ENCODE data around the gene ASNS. TPM values are rescaled to one million over a fixed set of nuclear protein-coding genes. Genes with fewer than 3 reads are reported as not detected.

Gene ASNS
- total RNA-seq, 1 experiment from 2014 or later: 111 TPM

- no peak for TF ChIP-seq NFATC4 (CRISPR knock-in tag; IDR thresholded peaks at IDR 0.05)
- TF ChIP-seq ZNF317 (CRISPR knock-in tag; IDR thresholded peaks at IDR 0.05; ENCODE audit: borderline replicate concordance, low read depth): no peak
- TF ChIP-seq ATF1 (CRISPR knock-in tag; IDR thresholded peaks at IDR 0.05): no peak
- no peak for TF ChIP-seq GTF2I (CRISPR knock-in tag; conservative IDR thresholded peaks at IDR 0.05)
- no peak for TF ChIP-seq TEAD4 (CRISPR knock-in tag; IDR thresholded peaks at IDR 0.05)
- H3K9me3 Mint-ChIP-seq: no peaks in the 10 kb centered on the region
- CTCF ChIA-PET: no interaction called here
- H3K27me3 Mint-ChIP-seq (ENCODE audit: low read depth): peaks cover 14% of the 10 kb centered on the region
- POLR2A ChIA-PET: no interaction called here
- ATAC-seq: no peak
- peaks cover 15% of the 10 kb centered on the region for H3K36me3 Mint-ChIP-seq
- DNase-seq (ENCODE audit: low spot score): no peak
- H3K27ac Mint-ChIP-seq: no peak overlapping the region
- peaks cover 22% of the 10 kb centered on the region for H3K4me1 Mint-ChIP-seq
- H3K4me3 Mint-ChIP-seq: no peak overlapping the region
Observed at GRCh38 chr7:97868788-97869187, 3.4 kb downstream of the ASNS start.

- Mint-ChIP-seq H3K27me3 (ENCODE audit: low read depth) (peaks cover 9% of the 10 kb centered on the region), H3K4me3 (no peak overlapping the region), H3K36me3 (peaks cover 15% of the 10 kb centered on the region), H3K27ac (no peak overlapping the region), H3K4me1 (peaks cover 17% of the 10 kb centered on the region), H3K9me3 (no peaks in the 10 kb centered on the region)
- TF ChIP-seq FOXJ3 (CRISPR knock-in tag; IDR thresholded peaks at IDR 0.05; ENCODE audit: borderline replicate concordance): no peak
- no peak for TF ChIP-seq ZNF281 (CRISPR knock-in tag; IDR thresholded peaks at IDR 0.05)
- no peak for TF ChIP-seq OVOL2 (CRISPR knock-in tag; IDR thresholded peaks at IDR 0.05; ENCODE audit: borderline replicate concordance)
- no peak for ATAC-seq
- POLR2A ChIA-PET: no interaction called here
- no peak for DNase-seq (ENCODE audit: low spot score)
- CTCF ChIA-PET: no interaction called here
Observed at GRCh38 chr7:97868314-97868713, 3.9 kb downstream of the ASNS start.

GRCh38 chr7:97865104-97865503, 7.1 kb downstream of the ASNS start:
- Mint-ChIP-seq H3K9me3 (no peaks in the 10 kb centered on the region), H3K36me3 (peaks cover 17% of the 10 kb centered on the region), H3K27me3 (ENCODE audit: low read depth) (no peaks in the 10 kb centered on the region), H3K4me3 (no peak overlapping the region), H3K4me1 (peaks cover 2% of the 10 kb centered on the region; the same call in 1 of the 2 replicates), H3K27ac (no peak overlapping the region)
- POLR2A ChIA-PET: no interaction called here
- CTCF ChIA-PET: no interaction called here
- DNase-seq (ENCODE audit: low spot score) (no peak), ATAC-seq (no peak)
- TF ChIP-seq ATF6 (CRISPR knock-in tag; IDR thresholded peaks at IDR 0.05) (no peak), MXD4 (CRISPR knock-in tag; IDR thresholded peaks at IDR 0.05; ENCODE audit: borderline replicate concordance) (no peak), ZNF138 (CRISPR knock-in tag; conservative IDR thresholded peaks at IDR 0.05) (no peak), USF1 (CRISPR knock-in tag; IDR thresholded peaks at IDR 0.05) (no peak), ZNF263 (CRISPR knock-in tag; IDR thresholded peaks at IDR 0.05; ENCODE audit: low read depth) (no peak), FOXP4 (CRISPR knock-in tag; IDR thresholded peaks at IDR 0.05) (no peak), SMAD4 (CRISPR knock-in tag; IDR thresholded peaks at IDR 0.05) (no peak), CREB1 (CRISPR knock-in tag; IDR thresholded peaks at IDR 0.05) (no peak), ELF4 (CRISPR knock-in tag; IDR thresholded peaks at IDR 0.05; ENCODE audit: low read depth) (no peak), HMGA2 (CRISPR knock-in tag; IDR thresholded peaks at IDR 0.05) (no peak), CDX4 (CRISPR knock-in tag; IDR thresholded peaks at IDR 0.05; ENCODE audit: borderline replicate concordance) (no peak), GABPB1 (CRISPR knock-in tag; IDR thresholded peaks at IDR 0.05) (no peak), SP1 (CRISPR knock-in tag; conservative IDR thresholded peaks at IDR 0.05) (no peak), ATF2 (CRISPR knock-in tag; IDR thresholded peaks at IDR 0.05; ENCODE audit: borderline replicate concordance, low read depth) (no peak)
